Keratinocyte (primary cell): ENCODE data around the gene SAMD4A. TPM values are rescaled to one million over a fixed set of nuclear protein-coding genes. Genes with fewer than 3 reads are reported as not detected.

Source experiments
- DNase-seq: peaks from one replicate; pipeline ENCODE4 v3.0.0-alpha.2; 2011; ENCODE audit warnings: low read depth, missing footprints, low spot score
- FAIRE-seq: peaks from 2 replicates; lab custom pipeline; 2011; peaks lifted over from hg19 to GRCh38; lab: Jason Lieb, UNC
- H2AFZ ChIP-seq: 2 replicates; pipeline ENCODE4 v1.6.0; 2012; ENCODE audit warnings: low read length, control low read depth, inconsistent platforms; ENCODE audit not compliant: control insufficient read depth
- H3K27ac ChIP-seq: 2 replicates; pipeline ENCODE4 v1.5.1; 2011; ENCODE audit warnings: low read length; ENCODE audit not compliant: control insufficient read depth, insufficient read depth
- H3K27me3 ChIP-seq: 3 replicates; pipeline ENCODE4 v1.6.0; 2011; ENCODE audit warnings: low read length; ENCODE audit not compliant: control insufficient read depth, insufficient read depth; ENCODE audit errors: extremely low read depth
- H3K36me3 ChIP-seq, 2 experiments: 2 replicates in 1 of 2; 3 replicates in 1 of 2; pipeline ENCODE4 v1.5.1; 2011; ENCODE audit warnings: low read length in 2 of 2, mild to moderate bottlenecking in 1 of 2; ENCODE audit not compliant: control insufficient read depth in 2 of 2, insufficient read depth in 2 of 2; ENCODE audit errors: extremely low read depth in 1 of 2
- H3K4me1 ChIP-seq: 3 replicates; pipeline ENCODE4 v1.5.1; 2011; ENCODE audit warnings: low read length; ENCODE audit not compliant: control insufficient read depth, insufficient read depth; ENCODE audit errors: extremely low read depth
- H3K4me2 ChIP-seq: 3 replicates; pipeline ENCODE4 v1.6.0; 2011; ENCODE audit warnings: low read depth, low read length; ENCODE audit not compliant: control insufficient read depth, insufficient read depth; ENCODE audit errors: extremely low read depth
- H3K4me3 ChIP-seq, 3 experiments: fragments of 200-600 bp in 1 of 3; sonication (generic) in 1 of 3; 2 replicates in 2 of 3; 3 replicates in 1 of 3; pipeline ENCODE4 v1.5.1; 2011 to 2016; ENCODE audit warnings: low read length in 3 of 3, mild to moderate bottlenecking in 3 of 3, control low read depth in 2 of 3, inconsistent platforms in 1 of 3, low read depth in 1 of 3, mixed read lengths in 1 of 3, mixed run types in 1 of 3, moderate library complexity in 1 of 3; ENCODE audit not compliant: control insufficient read depth in 2 of 3, insufficient read depth in 2 of 3; ENCODE audit errors: extremely low read depth in 1 of 3
- H3K79me2 ChIP-seq: 2 replicates; pipeline ENCODE4 v1.6.0; 2012; ENCODE audit warnings: low read length; ENCODE audit not compliant: control insufficient read depth, insufficient read depth
- H3K9ac ChIP-seq: 3 replicates; pipeline ENCODE4 v1.6.0; 2011; ENCODE audit warnings: low read length; ENCODE audit not compliant: control insufficient read depth, insufficient read depth; ENCODE audit errors: extremely low read depth
- H3K9me1 ChIP-seq: 3 replicates; pipeline ENCODE4 v1.6.0; 2011; ENCODE audit warnings: low read length; ENCODE audit not compliant: control insufficient read depth, insufficient read depth; ENCODE audit errors: extremely low read depth
- H3K9me3 ChIP-seq: 2 replicates; pipeline ENCODE4 v1.5.1; 2012; ENCODE audit warnings: low read depth, low read length; ENCODE audit not compliant: control insufficient read depth
- H4K20me1 ChIP-seq: 3 replicates; pipeline ENCODE4 v1.6.0; 2011; ENCODE audit warnings: low read length; ENCODE audit not compliant: control insufficient read depth, insufficient read depth; ENCODE audit errors: extremely low read depth
- EZH2 ChIP-seq: IDR thresholded peaks from one replicate; pipeline ENCODE4 v1.6.1; 2012; ENCODE audit warnings: inconsistent platforms, mild to moderate bottlenecking, low read length, moderate library complexity
- dilution Hi-C: fragments of 300-500 bp; cut with MboI; formaldehyde crosslinking; loops from one replicate; pipeline ENCODE4 v1.7.0; 2020; ENCODE audit warnings: low sequenced_read_pairs; ENCODE audit not compliant: extremely low pct_ligation_motif_present
- polyA plus RNA-seq, 5 experiments: library from polyadenylated mRNA; depleted of rRNA in 3 of 5; stranded (reverse) in 3 of 5; stranded (forward) in 1 of 5; unstranded in 1 of 5; fragments of >200 nt; gene quantifications; 1 replicate in 1 of 5; 2 replicates in 3 of 5; 3 replicates in 1 of 5; pipeline versions ENCODE4 v1.2.1 to v1.2.3, GENCODE V29; 2011 to 2012; ENCODE audit warnings: missing spikeins in 2 of 5, low read depth in 1 of 5, low replicate concordance in 1 of 5
- TF ChIP-seq, protein P1 (sequence below), 3 experiments: IDR thresholded peaks in 1 of 3; conservative IDR thresholded peaks in 1 of 3; optimal IDR thresholded peaks in 1 of 3; 2 replicates in 2 of 3; 3 replicates in 1 of 3; pipeline versions ENCODE3 to v1.5.1; 2011; ENCODE audit warnings: low read length in 3 of 3, mild to moderate bottlenecking in 3 of 3, moderate library complexity in 2 of 3, control low read depth in 1 of 3, inconsistent platforms in 1 of 3; ENCODE audit not compliant: insufficient read depth in 2 of 3; ENCODE audit errors: extremely low read depth in 1 of 3

The SAMD4A gene
- polyA plus RNA-seq, 1 donor (not counting 4 experiments of a cell fraction or from before 2014, with no cell fraction given) = 16.2 TPM

DNA sequence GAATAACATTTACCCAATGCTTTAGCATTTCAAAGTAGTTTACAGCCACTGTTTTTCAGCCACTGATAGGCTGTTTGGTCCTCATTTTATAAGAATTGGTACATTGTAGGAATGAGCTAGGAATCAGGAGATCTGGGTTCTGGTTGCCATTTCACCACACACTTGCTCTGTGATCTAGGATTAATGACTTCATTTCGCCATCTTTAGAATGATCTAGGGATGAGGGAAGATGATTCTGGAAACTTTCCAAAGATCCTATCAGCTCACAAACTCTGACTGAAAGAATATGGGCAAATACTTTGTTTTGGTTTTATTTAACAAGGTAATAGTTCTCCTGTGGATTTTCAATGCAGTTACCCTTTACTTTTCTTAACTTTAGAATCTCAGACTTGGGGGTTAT lies 180.7 kb downstream of the SAMD4A start:
- Histone ChIP-seq H3K4me2 (no peak overlapping the region), H3K9me3 (no peaks in the 10 kb centered on the region), H3K27ac (no peak overlapping the region), H3K27me3 (no peaks in the 10 kb centered on the region), H3K9ac (no peak overlapping the region), H3K9me1 (no peaks in the 10 kb centered on the region), H3K36me3 (peaks cover 16 to 27% of the 10 kb centered on the region in 2 experiments), H4K20me1 (no peaks in the 10 kb centered on the region), H3K4me3 (no peak overlapping the region), H3K4me1 (no peaks in the 10 kb centered on the region), H2AFZ (no peak overlapping the region), H3K79me2 (no peaks in the 10 kb centered on the region)
- dilution Hi-C loops = no loop called here
- no peak for TF ChIP-seq EZH2
- TF ChIP-seq, protein P1, sequence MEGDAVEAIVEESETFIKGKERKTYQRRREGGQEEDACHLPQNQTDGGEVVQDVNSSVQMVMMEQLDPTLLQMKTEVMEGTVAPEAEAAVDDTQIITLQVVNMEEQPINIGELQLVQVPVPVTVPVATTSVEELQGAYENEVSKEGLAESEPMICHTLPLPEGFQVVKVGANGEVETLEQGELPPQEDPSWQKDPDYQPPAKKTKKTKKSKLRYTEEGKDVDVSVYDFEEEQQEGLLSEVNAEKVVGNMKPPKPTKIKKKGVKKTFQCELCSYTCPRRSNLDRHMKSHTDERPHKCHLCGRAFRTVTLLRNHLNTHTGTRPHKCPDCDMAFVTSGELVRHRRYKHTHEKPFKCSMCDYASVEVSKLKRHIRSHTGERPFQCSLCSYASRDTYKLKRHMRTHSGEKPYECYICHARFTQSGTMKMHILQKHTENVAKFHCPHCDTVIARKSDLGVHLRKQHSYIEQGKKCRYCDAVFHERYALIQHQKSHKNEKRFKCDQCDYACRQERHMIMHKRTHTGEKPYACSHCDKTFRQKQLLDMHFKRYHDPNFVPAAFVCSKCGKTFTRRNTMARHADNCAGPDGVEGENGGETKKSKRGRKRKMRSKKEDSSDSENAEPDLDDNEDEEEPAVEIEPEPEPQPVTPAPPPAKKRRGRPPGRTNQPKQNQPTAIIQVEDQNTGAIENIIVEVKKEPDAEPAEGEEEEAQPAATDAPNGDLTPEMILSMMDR (optimal IDR thresholded peaks at IDR 0.05 in 1 of 3, IDR thresholded peaks at IDR 0.05 in 1 of 3, conservative IDR thresholded peaks at IDR 0.05 in 1 of 3; ENCODE audit: extremely low read depth in 1 of 3, insufficient read depth in 2 of 3, low read length in 3 of 3) = no peak
- no peak for FAIRE-seq
- no peak for DNase-seq

GRCh38 chr14:54749180-54749579 lies 182.3 kb downstream of the SAMD4A start:
- H3K27ac ChIP-seq = no peak overlapping the region
- no peaks in the 10 kb centered on the region for H3K9me3 ChIP-seq
- FAIRE-seq (no peak), DNase-seq (no peak)
- H3K9me1 ChIP-seq = no peaks in the 10 kb centered on the region
- no peak overlapping the region for H2AFZ ChIP-seq
- H3K36me3 ChIP-seq = peaks cover 19 to 26% of the 10 kb centered on the region in 2 experiments
- dilution Hi-C loops = no loop called here
- no peak overlapping the region for H3K4me3 ChIP-seq
- H3K4me2 ChIP-seq = no peak overlapping the region
- no peak for TF ChIP-seq EZH2
- TF ChIP-seq, protein P1 (optimal IDR thresholded peaks at IDR 0.05 in 1 of 3, IDR thresholded peaks at IDR 0.05 in 1 of 3, conservative IDR thresholded peaks at IDR 0.05 in 1 of 3; ENCODE audit: extremely low read depth in 1 of 3, insufficient read depth in 2 of 3, low read length in 3 of 3) = no peak
- H3K79me2 ChIP-seq = no peaks in the 10 kb centered on the region
- no peak overlapping the region for H3K9ac ChIP-seq
- H4K20me1 ChIP-seq = no peaks in the 10 kb centered on the region
- no peaks in the 10 kb centered on the region for H3K4me1 ChIP-seq
- H3K27me3 ChIP-seq = no peaks in the 10 kb centered on the region
